Lung (tissue), 12 donors: ENCODE data around the gene SPEF1. TPM values are rescaled to one million over a fixed set of nuclear protein-coding genes. Genes with fewer than 3 reads are reported as not detected.
A peak's percentile ranks its signal among the peaks of the same experiment; 100 is the strongest.

Experiments
- ATAC-seq: fragments of 200-7000 bp; cut with Tn5 transposase; one replicate; pipeline ENCODE4 v1.9.1; 2020; ENCODE audit warnings: moderate number of reproducible peaks; ENCODE audit not compliant: insufficient read depth, low FRiP score
- DNase-seq, 3 donors: peaks; one replicate each; pipeline ENCODE4 v3.0.0-alpha.2; 2013 to 2017
- H3K27ac ChIP-seq, 2 donors: one replicate each; pipeline ENCODE4 v1.5.1; 2013; ENCODE audit warnings: mild to moderate bottlenecking in 2 of 2, moderate library complexity in 2 of 2, control low read depth in 1 of 2, inconsistent platforms in 1 of 2, low read depth in 1 of 2, low read length in 1 of 2
- H3K27me3 ChIP-seq, 3 donors: one replicate each; pipeline ENCODE4 v1.5.1; 2013; ENCODE audit warnings: low read length in 2 of 3; ENCODE audit not compliant: control insufficient read depth in 3 of 3, insufficient read depth in 3 of 3
- H3K36me3 ChIP-seq, 4 donors: one replicate each; pipeline ENCODE4 v1.5.1; 2013; ENCODE audit warnings: low read length in 4 of 4, mild to moderate bottlenecking in 1 of 4, moderate library complexity in 1 of 4; ENCODE audit not compliant: control insufficient read depth in 4 of 4, insufficient read depth in 4 of 4
- H3K4me1 ChIP-seq, 5 donors: one replicate each; pipeline ENCODE4 v1.5.1; 2013; ENCODE audit warnings: low read length in 5 of 5, mild to moderate bottlenecking in 2 of 5, moderate library complexity in 1 of 5; ENCODE audit not compliant: control insufficient read depth in 5 of 5, insufficient read depth in 5 of 5
- H3K4me3 ChIP-seq: one replicate; pipeline ENCODE4 v1.5.1; 2013; ENCODE audit warnings: mild to moderate bottlenecking, control low read depth, moderate library complexity
- H3K9ac ChIP-seq, 2 donors: one replicate each; pipeline ENCODE4 v1.5.1; 2013; ENCODE audit warnings: low read length in 2 of 2, control low read depth in 1 of 2; ENCODE audit not compliant: insufficient read depth in 1 of 2
- H3K9me3 ChIP-seq, 4 donors: one replicate each; pipeline ENCODE4 v1.5.1; 2013; ENCODE audit warnings: low read length in 3 of 4, mild to moderate bottlenecking in 1 of 4, moderate library complexity in 1 of 4; ENCODE audit not compliant: control insufficient read depth in 4 of 4, insufficient read depth in 3 of 4
- CTCF ChIP-seq: IDR thresholded peaks from 2 replicates; pipeline ENCODE4 v1.5.1; 2012; ENCODE audit warnings: mild to moderate bottlenecking; ENCODE audit errors: control extremely low read depth, extremely low read depth
- WGBS, 2 donors: extraction: QIAGEN DNeasy Blood & Tissue Kit; methylation state at CpG; one replicate each; pipeline ENCODE4 v1.1.7; 2013; 5-methylcytosine and 5-hydroxymethylcytosine counted together
- polyA plus RNA-seq, 2 donors: library from polyadenylated mRNA; stranded (reverse); fragments of 200-250 nt; gene quantifications; one replicate each; pipeline ENCODE4 v1.2.1, GENCODE V29; 2013
- total RNA-seq, 2 donors: library from RNA; depleted of rRNA in 1 of 2; stranded (reverse); fragments of >200 nt in 1 of 2; gene quantifications; one replicate each; pipeline ENCODE4 v1.2.1, GENCODE V29; 2014 to 2021
- donor health status: control.
- donor health status: control.
- donor health status: Bipolar disorder and iron deficiency.
- donor health status: healthy.
- donor health status: DM: yes; HTN: yes; CAD: no.

The SPEF1 gene
- total and polyA plus RNA-seq, 4 donors, result 9.6 to 15.5 (median 11.8) TPM

- H3K9me3 ChIP-seq, result no peaks in the 10 kb centered on the region
- no peak for ATAC-seq
- peaks cover 8 to 31% (median 23%) of the 10 kb centered on the region in 4 donors for H3K36me3 ChIP-seq
- H3K27ac ChIP-seq, result peak overlapping the region; percentile 98 to 100
- H3K4me3 ChIP-seq, result peak overlapping the region; percentile 85
- H3K9ac ChIP-seq, result peak overlapping the region; percentile 92 to 97
- peaks cover 0 to 19% (median 11%) of the 10 kb centered on the region in 5 donors for H3K4me1 ChIP-seq
- no peaks in the 10 kb centered on the region for H3K27me3 ChIP-seq
- WGBS, 2 donors, result 45 to 50% methylated on average over 20 of the region's 20 CpGs
- no peak for TF ChIP-seq CTCF
- DNase-seq, result no peak
These were observed 39.9 kb upstream of the SPEF1 start for GRCh38 chr20:3820901-3821727.

- peak within 1 kb of the TSS; percentile 92 to 97 for H3K9ac ChIP-seq
- no peaks in the 10 kb centered on the region for H3K9me3 ChIP-seq
- H3K27ac ChIP-seq, result peak within 1 kb of the TSS; percentile 98 to 100
- TF ChIP-seq CTCF, result peak; percentile 84
- peaks cover 0 to 19% (median 11%) of the 10 kb centered on the region in 5 donors for H3K4me1 ChIP-seq
- peaks cover 8 to 23% (median 20%) of the 10 kb centered on the region in 4 donors for H3K36me3 ChIP-seq
- no peaks in the 10 kb centered on the region for H3K27me3 ChIP-seq
- WGBS, 2 donors, result 0% methylated on average over 94 to 96 of the region's 96 CpGs
- peak; percentile 98 to 99 (median 98) for DNase-seq
- peak within 1 kb of the TSS; percentile 85 for H3K4me3 ChIP-seq
- peak; percentile 94 for ATAC-seq
These were observed 39.0 kb upstream of the SPEF1 start, which contains the start of gene AP5S1 for GRCh38 chr20:3820048-3820900. Gene AP5S1 (plus strand): TSS chr20:3820547. CDS start chr20:3822118, 1,571 bp downstream.

GRCh38 chr20:3819411-3820047 lies 38.3 kb upstream of the SPEF1 start:
- H3K9me3 ChIP-seq, result no peaks in the 10 kb centered on the region
- no peak for DNase-seq
- H3K4me3 ChIP-seq, result no peak overlapping the region
- no peak for ATAC-seq
- H3K36me3 ChIP-seq, result peaks cover 8 to 17% (median 16%) of the 10 kb centered on the region in 4 donors
- H3K4me1 ChIP-seq, result peaks cover 0 to 19% (median 11%) of the 10 kb centered on the region in 5 donors
- H3K27ac ChIP-seq, result peak overlapping the region; percentile 98 to 100
- no peak for TF ChIP-seq CTCF
- 64 to 69% methylated on average over 19 to 20 of the region's 20 CpGs for WGBS, 2 donors
- no peaks in the 10 kb centered on the region for H3K27me3 ChIP-seq
- H3K9ac ChIP-seq, result peak overlapping the region; percentile 63 to 92
